Mesenchymal stem cell (in vitro differentiated cells and primary cell): ENCODE data around the gene KRT86.

Experiments used
- DNase-seq: peaks from one replicate; pipeline ENCODE4 v3.0.0-alpha.2; 2013
- H2AFZ ChIP-seq: one replicate; pipeline ENCODE4 v1.6.1; 2013; ENCODE audit warnings: low read depth, mild to moderate bottlenecking, control low read depth, inconsistent platforms, low read length, moderate library complexity
- H2AK5ac ChIP-seq: 2 replicates; pipeline ENCODE4 v1.6.1; 2013; ENCODE audit warnings: low read length, moderate library complexity, mild to moderate bottlenecking, inconsistent platforms; ENCODE audit not compliant: severe bottlenecking
- H2BK120ac ChIP-seq: one replicate; pipeline ENCODE4 v1.6.1; 2013; ENCODE audit warnings: low read depth, mild to moderate bottlenecking, inconsistent platforms, low read length, moderate library complexity
- H2BK12ac ChIP-seq, 2 experiments: one replicate each; pipeline ENCODE4 v1.6.1; 2013; ENCODE audit warnings: inconsistent platforms in 2 of 2, low read length in 2 of 2, mild to moderate bottlenecking in 2 of 2, moderate library complexity in 2 of 2, control low read depth in 1 of 2
- H2BK15ac ChIP-seq: one replicate; pipeline ENCODE4 v1.6.1; 2013; ENCODE audit warnings: mild to moderate bottlenecking, low read depth, inconsistent platforms; ENCODE audit not compliant: poor library complexity, severe bottlenecking
- H2BK5ac ChIP-seq: 2 replicates; pipeline ENCODE4 v1.6.1; 2013; ENCODE audit warnings: low read depth, mild to moderate bottlenecking, low read length, control low read depth, inconsistent platforms; ENCODE audit not compliant: poor library complexity, severe bottlenecking
- H3K14ac ChIP-seq, 2 experiments: one replicate each; pipeline ENCODE4 v1.6.1; 2013; ENCODE audit warnings: inconsistent platforms in 2 of 2, low read length in 2 of 2, control low read depth in 1 of 2, mild to moderate bottlenecking in 1 of 2, moderate library complexity in 1 of 2
- H3K18ac ChIP-seq, 2 experiments: one replicate each; pipeline ENCODE4 v1.6.1; 2013; ENCODE audit warnings: inconsistent platforms in 2 of 2, low read length in 2 of 2, control low read depth in 1 of 2, low read depth in 1 of 2, mild to moderate bottlenecking in 1 of 2
- H3K23ac ChIP-seq, 2 experiments: one replicate each; pipeline ENCODE4 v1.6.1; 2013; ENCODE audit warnings: inconsistent platforms in 2 of 2, low read length in 2 of 2, mild to moderate bottlenecking in 2 of 2, moderate library complexity in 2 of 2, control low read depth in 1 of 2
- H3K27ac ChIP-seq: 2 replicates; pipeline ENCODE4 v1.5.1; 2013; ENCODE audit warnings: mild to moderate bottlenecking, moderate library complexity, low read length, control low read depth, inconsistent platforms; ENCODE audit not compliant: poor library complexity, severe bottlenecking
- H3K27me3 ChIP-seq, 2 experiments: 2 replicates each; pipeline versions ENCODE4 v1.6.1 to v1.7.0; 2013; ENCODE audit warnings: low read length in 2 of 2, mild to moderate bottlenecking in 2 of 2, moderate library complexity in 2 of 2, control low read depth in 1 of 2, inconsistent platforms in 1 of 2; ENCODE audit not compliant: control insufficient read depth in 1 of 2, insufficient read depth in 1 of 2
- H3K36me3 ChIP-seq, 2 experiments: 2 replicates each; pipeline versions ENCODE4 v1.6.1 to v1.7.0; 2013; ENCODE audit warnings: low read length in 2 of 2, control low read depth in 1 of 2, inconsistent platforms in 1 of 2, low read depth in 1 of 2, mild to moderate bottlenecking in 1 of 2; ENCODE audit not compliant: insufficient read depth in 2 of 2, control insufficient read depth in 1 of 2
- H3K4ac ChIP-seq, 2 experiments: one replicate each; pipeline ENCODE4 v1.6.1; 2013; ENCODE audit warnings: inconsistent platforms in 2 of 2, low read length in 2 of 2, mild to moderate bottlenecking in 2 of 2, moderate library complexity in 2 of 2, control low read depth in 1 of 2, low read depth in 1 of 2
- H3K4me1 ChIP-seq: 2 replicates; pipeline ENCODE4 v1.6.1; 2013; ENCODE audit warnings: low read depth, low read length, control low read depth; ENCODE audit not compliant: control insufficient read depth, insufficient read depth
- H3K4me2 ChIP-seq: 2 replicates; pipeline ENCODE4 v1.6.1; 2013; ENCODE audit warnings: low read length, mild to moderate bottlenecking, inconsistent platforms; ENCODE audit not compliant: poor library complexity, severe bottlenecking
- H3K4me3 ChIP-seq, 2 experiments: 2 replicates each; pipeline versions ENCODE4 v1.5.1 to v1.7.0; 2013; ENCODE audit warnings: low read length in 2 of 2, mild to moderate bottlenecking in 2 of 2, control low read depth in 1 of 2, low read depth in 1 of 2; ENCODE audit not compliant: insufficient read depth in 1 of 2
- H3K79me1 ChIP-seq: replicated peaks from 2 replicates; pipeline ENCODE4 v1.6.1; 2013; ENCODE audit warnings: mild to moderate bottlenecking, control low read depth, low read length, inconsistent platforms; ENCODE audit not compliant: poor library complexity, severe bottlenecking
- H3K9ac ChIP-seq: 2 replicates; pipeline ENCODE4 v1.7.0; 2013; ENCODE audit warnings: mild to moderate bottlenecking, low read length, moderate library complexity
- H3K9me3 ChIP-seq: 2 replicates; pipeline ENCODE4 v1.7.0; 2013; ENCODE audit warnings: mild to moderate bottlenecking, low read length; ENCODE audit not compliant: control insufficient read depth
- H4K8ac ChIP-seq: one replicate; pipeline ENCODE4 v1.6.1; 2013; ENCODE audit warnings: inconsistent platforms, mild to moderate bottlenecking, low read length, moderate library complexity
- H4K91ac ChIP-seq: one replicate; pipeline ENCODE4 v1.6.1; 2013; ENCODE audit warnings: mild to moderate bottlenecking, low read length, inconsistent platforms
- WGBS: methylation state at CpG from one replicate; pipeline ENCODE4 v1.1.7; 2013; ENCODE audit warnings: mixed read lengths; 5-methylcytosine and 5-hydroxymethylcytosine counted together

KRT86 gene

DNA sequence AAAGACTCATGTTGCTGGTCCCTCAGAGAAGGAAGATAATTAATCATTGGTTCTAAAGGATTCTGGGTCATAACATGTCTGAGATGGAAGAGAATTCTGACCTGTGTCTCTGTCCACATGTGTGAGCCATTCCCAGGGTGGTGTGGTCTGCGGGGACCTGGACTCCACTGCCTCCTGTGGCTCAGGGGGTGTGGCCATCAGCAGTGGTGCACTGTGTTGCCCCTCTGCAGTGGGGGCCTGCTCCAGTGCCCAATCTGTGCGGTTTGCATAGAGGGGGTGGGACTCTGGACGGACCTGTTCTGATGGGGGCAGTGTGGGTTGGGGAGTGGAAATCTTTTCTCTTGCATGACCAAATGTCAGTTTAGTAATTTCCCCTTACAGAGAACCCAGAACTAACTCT lies 79.3 kb downstream of the KRT86 start:
- Histone ChIP-seq H2BK12ac (no peak overlapping the region), H3K4me3 (no peak overlapping the region), H3K9ac (no peak overlapping the region), H3K23ac (no peak overlapping the region), H3K27ac (no peak overlapping the region), H2BK5ac (no peak overlapping the region), H2BK15ac (no peak overlapping the region), H2AFZ (no peak overlapping the region), H3K9me3 (no peaks in the 10 kb centered on the region), H3K18ac (no peak overlapping the region), H3K27me3 (peaks cover 58 to 85% of the 10 kb centered on the region in 2 experiments), H3K79me1 (no peaks in the 10 kb centered on the region), H2BK120ac (no peak overlapping the region), H3K4me1 (peaks cover 2% of the 10 kb centered on the region), H3K4me2 (no peak overlapping the region), H3K36me3 (no peaks in the 10 kb centered on the region), H4K91ac (no peak overlapping the region), H3K14ac (no peak overlapping the region), H3K4ac (no peak overlapping the region), H4K8ac (no peak overlapping the region), H2AK5ac (no peak overlapping the region)
- 54% methylated on average over 1 of the region's 3 CpGs for WGBS
- no peak for DNase-seq

DNA sequence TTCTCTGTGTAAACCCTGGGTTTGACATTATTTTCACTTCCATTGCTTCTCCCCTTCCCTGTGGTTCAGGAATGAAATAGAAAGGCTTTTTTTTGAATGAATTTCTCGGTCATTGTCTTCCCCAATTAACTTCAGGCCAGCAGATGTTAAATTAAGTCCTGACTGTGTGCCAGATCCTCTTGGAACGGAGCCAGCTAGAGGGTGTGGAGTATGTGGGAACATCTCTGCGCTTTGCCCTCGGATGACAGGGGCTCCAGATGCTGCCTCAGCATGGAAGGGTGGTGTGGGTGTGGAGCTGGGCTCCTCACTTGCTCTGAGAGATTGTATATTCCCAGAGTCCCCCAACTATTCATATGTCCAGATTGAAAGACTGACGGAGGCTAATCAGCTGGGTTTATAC lies 79.8 kb downstream of the KRT86 start:
- Histone ChIP-seq H2BK12ac (no peak overlapping the region), H3K4me2 (no peak overlapping the region), H3K27ac (no peak overlapping the region), H3K4me1 (peaks cover 2% of the 10 kb centered on the region), H3K4ac (no peak overlapping the region), H4K91ac (no peak overlapping the region), H3K23ac (no peak overlapping the region), H2BK5ac (no peak overlapping the region), H3K18ac (no peak overlapping the region), H3K9ac (no peak overlapping the region), H2BK120ac (no peak overlapping the region), H2BK15ac (no peak overlapping the region), H3K36me3 (no peaks in the 10 kb centered on the region), H3K9me3 (no peaks in the 10 kb centered on the region), H3K4me3 (no peak overlapping the region), H3K14ac (no peak overlapping the region), H2AK5ac (no peak overlapping the region), H4K8ac (no peak overlapping the region), H2AFZ (no peak overlapping the region), H3K27me3 (peaks cover 60 to 86% of the 10 kb centered on the region in 2 experiments), H3K79me1 (no peaks in the 10 kb centered on the region)
- no peak for DNase-seq
- 53% methylated on average over 5 of the region's 5 CpGs for WGBS

DNA sequence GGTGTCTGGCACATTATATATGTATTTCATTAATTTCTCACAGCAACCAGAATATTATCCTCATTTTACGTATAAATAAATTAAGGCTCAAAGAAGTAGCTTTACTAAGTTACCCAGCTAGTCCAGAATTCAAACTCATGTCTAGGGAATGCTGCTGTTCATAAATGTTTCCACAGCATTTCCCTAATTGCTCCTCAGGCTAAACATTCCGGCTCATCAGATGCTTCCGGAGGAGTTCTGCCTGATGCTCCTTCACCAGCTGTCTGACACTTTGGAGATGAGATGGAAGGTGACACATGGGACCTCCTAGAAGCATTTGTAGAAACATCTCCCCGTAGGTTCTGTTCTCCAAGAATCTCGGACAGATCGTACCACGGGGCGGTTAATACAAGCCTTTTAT lies 80.7 kb downstream of the KRT86 start:
- Histone ChIP-seq H3K4me2 (no peak overlapping the region), H3K9ac (no peak overlapping the region), H3K23ac (no peak overlapping the region), H4K8ac (no peak overlapping the region), H2AK5ac (no peak overlapping the region), H3K9me3 (no peaks in the 10 kb centered on the region), H4K91ac (no peak overlapping the region), H3K4me3 (no peak overlapping the region), H3K79me1 (no peaks in the 10 kb centered on the region), H3K14ac (no peak overlapping the region), H3K4ac (no peak overlapping the region), H3K27me3 (peaks cover 57 to 84% of the 10 kb centered on the region in 2 experiments), H2BK12ac (no peak overlapping the region), H2BK5ac (no peak overlapping the region), H3K36me3 (no peaks in the 10 kb centered on the region), H2AFZ (no peak overlapping the region), H3K18ac (no peak overlapping the region), H3K27ac (no peak overlapping the region), H2BK15ac (no peak overlapping the region), H3K4me1 (peaks cover 2% of the 10 kb centered on the region), H2BK120ac (no peak overlapping the region)
- no peak for DNase-seq
- 87% methylated on average over 8 of the region's 8 CpGs for WGBS

DNA sequence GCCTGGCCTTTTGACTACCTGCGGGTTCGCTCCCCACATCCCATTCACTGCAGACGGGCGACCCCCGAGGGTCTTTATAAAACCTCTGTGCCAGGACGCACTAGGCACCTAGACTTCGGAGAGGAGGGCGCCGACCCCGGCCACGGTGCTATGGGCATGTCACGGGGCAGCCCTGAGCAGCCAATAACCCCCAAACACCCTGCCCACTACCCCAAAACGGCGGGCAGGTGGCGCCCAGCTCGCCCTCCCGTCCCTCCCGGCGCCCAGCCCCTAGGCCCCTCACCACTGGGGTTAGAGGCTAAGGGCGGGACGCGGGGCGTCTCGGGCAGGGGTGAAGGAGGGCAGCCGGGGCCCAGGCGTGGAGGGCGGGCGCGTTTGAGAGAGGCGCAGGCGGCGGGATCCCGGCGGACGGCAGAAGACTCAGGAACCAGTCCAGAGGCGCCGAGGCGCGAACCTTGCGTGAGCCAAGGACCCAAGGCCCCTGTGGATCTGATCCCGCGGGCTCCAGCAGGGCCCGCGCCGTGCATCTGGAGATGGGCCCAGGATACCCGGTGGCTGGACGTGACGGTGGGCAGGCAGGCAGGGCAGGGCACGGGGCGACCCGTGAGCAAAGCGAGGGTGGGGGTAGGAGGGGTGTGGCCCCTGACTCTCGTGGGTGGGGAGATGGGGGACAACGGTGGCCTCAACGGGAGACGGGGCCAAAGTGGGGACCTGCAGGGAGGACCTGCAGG lies 81.8 kb downstream of the KRT86 start:
- no peaks in the 10 kb centered on the region for H3K9me3 ChIP-seq
- no peak overlapping the region for H3K27ac ChIP-seq
- H4K8ac ChIP-seq: no peak overlapping the region
- no peak overlapping the region for H2AFZ ChIP-seq
- no peak overlapping the region for H3K14ac ChIP-seq
- no peak overlapping the region for H3K9ac ChIP-seq
- no peak overlapping the region for H3K4ac ChIP-seq
- no peak overlapping the region for H4K91ac ChIP-seq
- no peak overlapping the region for H3K4me3 ChIP-seq
- H3K79me1 ChIP-seq: no peaks in the 10 kb centered on the region
- no peak overlapping the region for H2BK5ac ChIP-seq
- no peak overlapping the region for H3K18ac ChIP-seq
- no peak overlapping the region for H3K4me2 ChIP-seq
- no peak overlapping the region for H2AK5ac ChIP-seq
- no peak overlapping the region for H3K23ac ChIP-seq
- no peak for DNase-seq
- no peaks in the 10 kb centered on the region for H3K36me3 ChIP-seq
- no peak overlapping the region for H2BK120ac ChIP-seq
- no peak overlapping the region for H2BK15ac ChIP-seq
- peaks cover 51 to 81% of the 10 kb centered on the region in 2 experiments for H3K27me3 ChIP-seq
- H3K4me1 ChIP-seq: peaks cover 2% of the 10 kb centered on the region
- WGBS: 90% methylated on average over 56 of the region's 56 CpGs
- H2BK12ac ChIP-seq: no peak overlapping the region
